ENCODE results near the gene SURF2.
A peak's percentile ranks its signal among the peaks of the same experiment; 100 is the strongest.
"Not testable (repeated sequence)": the region's sequence is repeated elsewhere in the genome, so short reads cannot be mapped to it uniquely, and the experiment has no call there.

SURF2 gene

GRCh38 chr9:133367221-133367620 is 10.9 kb downstream of the SURF2 start:
- no peaks in the 10 kb centered on the region for H3K4me1 ChIP-seq (ENCODE audit: insufficient read depth, low read length)

GRCh38 chr9:133367778-133368177 is 11.4 kb downstream of the SURF2 start:
- no peaks in the 10 kb centered on the region for H3K27me3 ChIP-seq (ENCODE audit: insufficient read depth, low read length)
- no peaks in the 10 kb centered on the region for H3K4me1 ChIP-seq (ENCODE audit: insufficient read depth, low read length)
- H3K4me3 ChIP-seq (ENCODE audit: low read length), result no peak overlapping the region
- no peak overlapping the region for H2AFZ ChIP-seq (ENCODE audit: low read depth, low read length)
- no peaks in the 10 kb centered on the region for H3K9me3 ChIP-seq (ENCODE audit: low read length)
- peaks cover 65% of the 10 kb centered on the region for H3K36me3 ChIP-seq (ENCODE audit: insufficient read depth, low read length)

More at GRCh38 chr9:133367221-133367620, 10.9 kb downstream of the SURF2 start:
- H2AFZ ChIP-seq (ENCODE audit: low read depth, low read length), result no peak overlapping the region
- peaks cover 65% of the 10 kb centered on the region for H3K36me3 ChIP-seq (ENCODE audit: insufficient read depth, low read length)
- H3K9me3 ChIP-seq (ENCODE audit: low read length), result no peaks in the 10 kb centered on the region
- no peaks in the 10 kb centered on the region for H3K27me3 ChIP-seq (ENCODE audit: insufficient read depth, low read length)
- H3K4me3 ChIP-seq (ENCODE audit: low read length), result no peak overlapping the region

GRCh38 chr9:133368249-133368881 is 12.0 kb downstream of the SURF2 start:
- H3K4me3 ChIP-seq (ENCODE audit: low read length), result no peak overlapping the region
- H3K4me1 ChIP-seq (ENCODE audit: insufficient read depth, low read length), result no peaks in the 10 kb centered on the region
- H2AFZ ChIP-seq (ENCODE audit: low read depth, low read length), result no peak overlapping the region
- no peaks in the 10 kb centered on the region for H3K27me3 ChIP-seq (ENCODE audit: insufficient read depth, low read length)
- H3K9me3 ChIP-seq (ENCODE audit: low read length), result no peaks in the 10 kb centered on the region
- H3K36me3 ChIP-seq (ENCODE audit: insufficient read depth, low read length), result peaks cover 63% of the 10 kb centered on the region

- H3K4me1 ChIP-seq (ENCODE audit: insufficient read depth, low read length), result no peaks in the 10 kb centered on the region
- no peaks in the 10 kb centered on the region for H3K27me3 ChIP-seq (ENCODE audit: insufficient read depth, low read length)
- no peak overlapping the region for H3K4me3 ChIP-seq (ENCODE audit: low read length)
- no peaks in the 10 kb centered on the region for H3K9me3 ChIP-seq (ENCODE audit: low read length)
- H3K36me3 ChIP-seq (ENCODE audit: insufficient read depth, low read length), result peaks cover 53% of the 10 kb centered on the region
- H2AFZ ChIP-seq (ENCODE audit: low read depth, low read length), result no peak overlapping the region
Observed at GRCh38 chr9:133369422-133369821, 13.1 kb downstream of the SURF2 start.

- Histone ChIP-seq H3K4me3 (ENCODE audit: low read length) (no peak overlapping the region), H3K9me3 (ENCODE audit: low read length) (no peaks in the 10 kb centered on the region), H3K36me3 (ENCODE audit: insufficient read depth, low read length) (peaks cover 53% of the 10 kb centered on the region), H3K4me1 (ENCODE audit: insufficient read depth, low read length) (peaks cover 5% of the 10 kb centered on the region), H2AFZ (ENCODE audit: low read depth, low read length) (no peak overlapping the region), H3K27me3 (ENCODE audit: insufficient read depth, low read length) (no peaks in the 10 kb centered on the region)
Observed at GRCh38 chr9:133369933-133370332, 13.6 kb downstream of the SURF2 start.

- no peaks in the 10 kb centered on the region for H3K9me3 ChIP-seq (ENCODE audit: low read length)
- H2AFZ ChIP-seq (ENCODE audit: low read depth, low read length), result no peak overlapping the region
- no peak overlapping the region for H3K4me3 ChIP-seq (ENCODE audit: low read length)
- H3K27me3 ChIP-seq (ENCODE audit: insufficient read depth, low read length), result no peaks in the 10 kb centered on the region
- H3K36me3 ChIP-seq (ENCODE audit: insufficient read depth, low read length), result peaks cover 45% of the 10 kb centered on the region
- peaks cover 6% of the 10 kb centered on the region for H3K4me1 ChIP-seq (ENCODE audit: insufficient read depth, low read length)
Observed at GRCh38 chr9:133370685-133371084, 14.3 kb downstream of the SURF2 start.

- no peaks in the 10 kb centered on the region for H3K27me3 ChIP-seq (ENCODE audit: insufficient read depth, low read length)
- H3K4me3 ChIP-seq (ENCODE audit: low read length), result no peak overlapping the region
- peaks cover 39% of the 10 kb centered on the region for H3K36me3 ChIP-seq (ENCODE audit: insufficient read depth, low read length)
- H2AFZ ChIP-seq (ENCODE audit: low read depth, low read length), result no peak overlapping the region
- peaks cover 6% of the 10 kb centered on the region for H3K4me1 ChIP-seq (ENCODE audit: insufficient read depth, low read length)
- no peaks in the 10 kb centered on the region for H3K9me3 ChIP-seq (ENCODE audit: low read length)
Observed at GRCh38 chr9:133371261-133371711, 14.9 kb downstream of the SURF2 start.

- no peak overlapping the region for H3K4me3 ChIP-seq (ENCODE audit: low read length)
- H3K27me3 ChIP-seq (ENCODE audit: insufficient read depth, low read length), result no peaks in the 10 kb centered on the region
- H3K4me1 ChIP-seq (ENCODE audit: insufficient read depth, low read length), result peaks cover 8% of the 10 kb centered on the region
- H3K36me3 ChIP-seq (ENCODE audit: insufficient read depth, low read length), result peaks cover 31% of the 10 kb centered on the region
- no peak overlapping the region for H2AFZ ChIP-seq (ENCODE audit: low read depth, low read length)
- no peaks in the 10 kb centered on the region for H3K9me3 ChIP-seq (ENCODE audit: low read length)
Observed at GRCh38 chr9:133372144-133372543, 15.8 kb downstream of the SURF2 start.

GRCh38 chr9:133374612-133375115 is 18.3 kb downstream of the SURF2 start:
- Histone ChIP-seq H3K36me3 (ENCODE audit: insufficient read depth, low read length) (peaks cover 18% of the 10 kb centered on the region), H3K4me1 (ENCODE audit: insufficient read depth, low read length) (peaks cover 8% of the 10 kb centered on the region), H3K27me3 (ENCODE audit: insufficient read depth, low read length) (no peaks in the 10 kb centered on the region), H2AFZ (ENCODE audit: low read depth, low read length) (no peak overlapping the region), H3K9me3 (ENCODE audit: low read length) (no peaks in the 10 kb centered on the region), H3K4me3 (ENCODE audit: low read length) (peak overlapping the region; percentile 58)

- H3K4me3 ChIP-seq (ENCODE audit: low read length), result peak overlapping the region; percentile 58
- no peak overlapping the region for H2AFZ ChIP-seq (ENCODE audit: low read depth, low read length)
- no peaks in the 10 kb centered on the region for H3K9me3 ChIP-seq (ENCODE audit: low read length)
- peaks cover 8% of the 10 kb centered on the region for H3K4me1 ChIP-seq (ENCODE audit: insufficient read depth, low read length)
- H3K27me3 ChIP-seq (ENCODE audit: insufficient read depth, low read length), result no peaks in the 10 kb centered on the region
- H3K36me3 ChIP-seq (ENCODE audit: insufficient read depth, low read length), result peaks cover 16% of the 10 kb centered on the region
Observed at GRCh38 chr9:133375116-133375723, 18.9 kb downstream of the SURF2 start.

GRCh38 chr9:133375724-133376654 is 19.6 kb downstream of the SURF2 start, which contains the start of the genes STKLD1 and SURF4:
Gene STKLD1, plus strand, starts transcription at chr9:133376366. Its CDS starts 108 bp downstream, at chr9:133376474.
Gene SURF4, minus strand, starts transcription at chr9:133376060. Its CDS starts 91 bp downstream, at chr9:133375969.
- Histone ChIP-seq H3K36me3 (ENCODE audit: insufficient read depth, low read length) (peaks cover 15% of the 10 kb centered on the region), H3K27me3 (ENCODE audit: insufficient read depth, low read length) (no peaks in the 10 kb centered on the region), H3K4me1 (ENCODE audit: insufficient read depth, low read length) (peaks cover 8% of the 10 kb centered on the region)

GRCh38 chr9:133377280-133377679 is 20.9 kb downstream of the SURF2 start:
- H3K4me3 ChIP-seq (ENCODE audit: low read length), result peak overlapping the region; percentile 70

More at GRCh38 chr9:133375724-133376654, 19.6 kb downstream of the SURF2 start, which contains the start of the genes STKLD1 and SURF4:
- no peaks in the 10 kb centered on the region for H3K9me3 ChIP-seq (ENCODE audit: low read length)
- peak within 1 kb of the TSS; percentile 93 for H2AFZ ChIP-seq (ENCODE audit: low read depth, low read length)
- peak within 1 kb of the TSS; percentile 70 for H3K4me3 ChIP-seq (ENCODE audit: low read length)

More at GRCh38 chr9:133377280-133377679, 20.9 kb downstream of the SURF2 start:
- H3K4me1 ChIP-seq (ENCODE audit: insufficient read depth, low read length); H2AFZ ChIP-seq (ENCODE audit: low read depth, low read length); H3K36me3 ChIP-seq (ENCODE audit: insufficient read depth, low read length); H3K27me3 ChIP-seq (ENCODE audit: insufficient read depth, low read length); H3K9me3 ChIP-seq (ENCODE audit: low read length): not testable (repeated sequence)
